Stimulated activated CD4-positive, alpha-beta T cell treated with anti-CD3 and anti-CD28 coated beads, Interleukin-2, amount 100 ng/mL, for 48 hours (primary cell): Measurements from ENCODE around the gene MYLK3.
A peak's percentile ranks its signal among the peaks of the same experiment; 100 is the strongest.
"Not testable (repeated sequence)": the region's sequence is repeated elsewhere in the genome, so short reads cannot be mapped to it uniquely, and the experiment has no call there.

Source experiments
- DNase-seq, 2 donors: peaks; one replicate each; pipeline ENCODE4 v3.0.0-alpha.2; 2020

Gene MYLK3

GRCh38 chr16:46747777-46748651, at the start of gene MYLK3:
TSS of gene MYLK3 (minus strand) at chr16:46748344. CDS start at chr16:46748193, 151 bp downstream.
- no peak for DNase-seq

GRCh38 chr16:46797501-46797900, 49.4 kb upstream of the MYLK3 start:
- DNase-seq, result no peak

GRCh38 chr16:46796764-46797269, 48.7 kb upstream of the MYLK3 start:
- no peak for DNase-seq

- no peak for DNase-seq
Measured at GRCh38 chr16:46793841-46794240, 45.7 kb upstream of the MYLK3 start.

GRCh38 chr16:46790599-46791270, 42.6 kb upstream of the MYLK3 start:
- no peak for DNase-seq

GRCh38 chr16:46789499-46790414, 41.6 kb upstream of the MYLK3 start:
- peak; percentile 66 to 69 for DNase-seq

- no peak for DNase-seq
Measured at GRCh38 chr16:46788891-46789474, 40.8 kb upstream of the MYLK3 start.

GRCh38 chr16:46787909-46788308, 39.8 kb upstream of the MYLK3 start:
- no peak for DNase-seq

- no peak for DNase-seq
Measured at GRCh38 chr16:46785076-46785845, 37.1 kb upstream of the MYLK3 start.

GRCh38 chr16:46784569-46784968, 36.4 kb upstream of the MYLK3 start:
- DNase-seq, result not testable (repeated sequence)

- no peak for DNase-seq
Measured at GRCh38 chr16:46783800-46784199, 35.7 kb upstream of the MYLK3 start.

GRCh38 chr16:46782320-46782719, 34.2 kb upstream of the MYLK3 start:
- no peak for DNase-seq

GRCh38 chr16:46777804-46778203, 29.7 kb upstream of the MYLK3 start:
- DNase-seq, result no peak

GRCh38 chr16:46775214-46775613, 27.1 kb upstream of the MYLK3 start:
- DNase-seq, result no peak

- no peak for DNase-seq
Measured at GRCh38 chr16:46774743-46775177, 26.6 kb upstream of the MYLK3 start.

GRCh38 chr16:46772463-46772862, 24.3 kb upstream of the MYLK3 start:
- DNase-seq, result no peak

- no peak for DNase-seq
Measured at GRCh38 chr16:46768809-46769208, 20.7 kb upstream of the MYLK3 start.

GRCh38 chr16:46765050-46765449, 16.9 kb upstream of the MYLK3 start:
- no peak for DNase-seq

- no peak for DNase-seq
Measured at GRCh38 chr16:46763147-46763546, 15.0 kb upstream of the MYLK3 start.

GRCh38 chr16:46762583-46762982, 14.4 kb upstream of the MYLK3 start:
- DNase-seq, result no peak

GRCh38 chr16:46759309-46759708, 11.2 kb upstream of the MYLK3 start:
- DNase-seq, result no peak
